CD4-positive, alpha-beta memory T cell (primary cell): Measurements from ENCODE around the gene TUB. TPM values are rescaled to one million over a fixed set of nuclear protein-coding genes. Genes with fewer than 3 reads are reported as not detected.

Experiments used
- CTCF ChIA-PET: fragments of 350-600 bp; sonication (Branson Sonifier 250); formaldehyde crosslinking; loops from one replicate; lab custom pipeline; 2021; ENCODE audit warnings: inconsistent platforms; ENCODE audit not compliant: partially characterized antibody; lab: Charles Lee
- POLR2A ChIA-PET: fragments of 350-600 bp; sonication (Branson Sonifier 250); formaldehyde crosslinking; loops from one replicate; lab custom pipeline; 2021; ENCODE audit not compliant: partially characterized antibody; lab: Charles Lee
- DNase-seq, 5 donors: peaks; one replicate each; pipeline versions ENCODE4 v3.0.0 to v3.0.0-alpha.2; 2020 to 2022; ENCODE audit warnings: mixed read lengths in 1 of 5
- H3K27ac ChIP-seq: one replicate; pipeline ENCODE4 v1.7.0; 2013; ENCODE audit warnings: low read depth, low read length
- H3K27me3 ChIP-seq: 2 replicates; pipeline ENCODE4 v1.7.0; 2013; ENCODE audit warnings: mild to moderate bottlenecking, low read length, moderate library complexity; ENCODE audit not compliant: insufficient read depth
- H3K36me3 ChIP-seq: 2 replicates; pipeline ENCODE4 v1.7.0; 2013; ENCODE audit warnings: mild to moderate bottlenecking, low read length, moderate library complexity; ENCODE audit not compliant: insufficient read depth
- H3K4me1 ChIP-seq: 2 replicates; pipeline ENCODE4 v1.7.0; 2013; ENCODE audit warnings: mild to moderate bottlenecking, low read length, moderate library complexity; ENCODE audit not compliant: insufficient read depth
- H3K4me3 ChIP-seq, 2 donors: one replicate each; pipeline ENCODE4 v1.7.0; 2013; ENCODE audit warnings: low read length in 2 of 2, mild to moderate bottlenecking in 1 of 2
- H3K9me3 ChIP-seq, 2 donors: one replicate each; pipeline ENCODE4 v1.7.0; 2013; ENCODE audit warnings: low read length in 2 of 2, control low read depth in 1 of 2; ENCODE audit not compliant: control insufficient read depth in 1 of 2
- H3K27ac Mint-ChIP-seq, 7 donors: one replicate each; pipeline ENCODE4 v1.8.0; 2020 to 2021; ENCODE audit warnings: mixed read lengths in 7 of 7, mild to moderate bottlenecking in 6 of 7, inconsistent platforms in 3 of 7, moderate library complexity in 3 of 7
- H3K27me3 Mint-ChIP-seq, 2 donors: one replicate each; pipeline ENCODE4 v1.8.0; 2020 to 2021; ENCODE audit warnings: mixed read lengths in 2 of 2
- H3K36me3 Mint-ChIP-seq, 2 donors: one replicate each; pipeline ENCODE4 v1.8.0; 2020 to 2021; ENCODE audit warnings: mixed read lengths in 2 of 2, inconsistent platforms in 1 of 2, mild to moderate bottlenecking in 1 of 2
- H3K4me1 Mint-ChIP-seq, 4 donors: one replicate each; pipeline ENCODE4 v1.8.0; 2020 to 2021; ENCODE audit warnings: mixed read lengths in 4 of 4, mild to moderate bottlenecking in 1 of 4
- H3K4me3 Mint-ChIP-seq, 8 donors: one replicate each; pipeline ENCODE4 v1.8.0; 2020 to 2021; ENCODE audit warnings: mixed read lengths in 8 of 8, mild to moderate bottlenecking in 7 of 8, moderate library complexity in 6 of 8, inconsistent platforms in 3 of 8
- H3K9me3 Mint-ChIP-seq, 8 donors: one replicate each; pipeline ENCODE4 v1.8.0; 2020 to 2021; ENCODE audit warnings: mixed read lengths in 8 of 8, mild to moderate bottlenecking in 5 of 8, inconsistent platforms in 3 of 8, moderate library complexity in 1 of 8
- intact Hi-C: fragments of 100-400 bp; cut with micrococcal nuclease; formaldehyde crosslinking; loops from one replicate; pipeline ENCODE4 v1.15.1; 2023
- polyA plus RNA-seq, 2 donors: library from polyadenylated mRNA; unstranded; fragments of 300-500 nt; fragmentation: Illumina TruSeq; gene quantifications; one replicate each; pipeline ENCODE4 v1.2.3, GENCODE V29; 2021
- total RNA-seq, 2 experiments: library from RNA; stranded (reverse); gene quantifications; one replicate each; pipeline ENCODE4 v1.2.3, GENCODE V29; 2021

Gene TUB
- total and polyA plus RNA-seq, 4 experiments from 2014 or later = 0.15 to 0.36 (median 0.26) TPM; not detected in 1

DNA sequence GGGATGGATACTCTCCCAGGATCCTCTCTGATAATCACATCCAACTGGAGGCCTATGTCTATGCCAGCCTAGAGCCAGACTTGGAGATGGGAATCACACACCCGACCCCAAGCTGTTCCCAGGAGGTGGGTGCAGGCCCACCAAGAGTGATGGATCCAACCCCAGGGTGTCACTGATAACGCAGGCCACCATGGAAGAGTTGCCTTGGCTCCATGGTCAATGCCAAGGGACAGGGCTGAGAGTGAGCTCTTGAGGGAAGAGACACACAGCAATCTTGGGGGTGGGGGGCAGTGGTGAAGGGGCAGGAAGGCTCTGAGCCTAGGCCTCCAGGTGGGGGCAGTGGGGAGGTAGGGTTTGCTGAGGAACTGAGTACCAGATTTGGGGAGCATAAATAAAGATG is 16.9 kb downstream of the TUB start:
- Mint-ChIP-seq H3K36me3 (peaks cover 0 to 2% of the 10 kb centered on the region in 2 donors), H3K9me3 (no peaks in the 10 kb centered on the region), H3K4me1 (no peaks in the 10 kb centered on the region), H3K27ac (no peak overlapping the region), H3K4me3 (no peak overlapping the region), H3K27me3 (no peaks in the 10 kb centered on the region)
- no peak overlapping the region for H3K4me3 ChIP-seq
- no peak for DNase-seq
- H3K27ac ChIP-seq = no peak overlapping the region
- intact Hi-C loops = no loop called here
- no peaks in the 10 kb centered on the region for H3K27me3 ChIP-seq
- no peaks in the 10 kb centered on the region for H3K4me1 ChIP-seq
- H3K36me3 ChIP-seq = no peaks in the 10 kb centered on the region
- H3K9me3 ChIP-seq = no peaks in the 10 kb centered on the region
- ChIA-PET POLR2A (no interaction called here), CTCF (interaction anchor here (1.4 to 11.5 kb wide), 10 partner anchors 9 to 204 kb away, joined by 4 to 230 read pairs (median 18); no protein-coding TSS in a partner anchor)

- intact Hi-C loops = no loop called here
- DNase-seq = no peak
- Histone ChIP-seq H3K4me1 (no peaks in the 10 kb centered on the region), H3K27me3 (no peaks in the 10 kb centered on the region), H3K36me3 (no peaks in the 10 kb centered on the region), H3K9me3 (no peaks in the 10 kb centered on the region), H3K27ac (no peak overlapping the region), H3K4me3 (no peak overlapping the region)
- no peaks in the 10 kb centered on the region for H3K9me3 Mint-ChIP-seq
- POLR2A ChIA-PET = interaction anchor here (1.7 kb wide), 1 partner anchor 111 kb away, joined by 5 read pairs; the partner anchor contains the start of gene EIF3F
- H3K4me3 Mint-ChIP-seq = no peak overlapping the region
- peak overlapping the region in 1 of 7 donors; percentile 81 for H3K27ac Mint-ChIP-seq
- H3K36me3 Mint-ChIP-seq = peaks cover 0 to 2% of the 10 kb centered on the region in 2 donors
- CTCF ChIA-PET = interaction anchor here (1.2 to 11.5 kb wide), 21 partner anchors 9 to 1286 kb away, joined by 3 to 230 read pairs (median 11); partner anchors contain the start of gene RIC3
- no peaks in the 10 kb centered on the region for H3K4me1 Mint-ChIP-seq
- no peaks in the 10 kb centered on the region for H3K27me3 Mint-ChIP-seq
These were observed 17.4 kb downstream of the TUB start for GRCh38 chr11:8098361-8098760.

- intact Hi-C loops = loop anchor here (1.0 kb wide), 3 partner anchors 66 to 207 kb away; no protein-coding TSS in a partner anchor
- Histone ChIP-seq H3K27ac (no peak overlapping the region), H3K36me3 (no peaks in the 10 kb centered on the region), H3K4me3 (no peak overlapping the region), H3K27me3 (no peaks in the 10 kb centered on the region), H3K4me1 (no peaks in the 10 kb centered on the region), H3K9me3 (no peaks in the 10 kb centered on the region)
- Mint-ChIP-seq H3K9me3 (no peaks in the 10 kb centered on the region), H3K27me3 (no peaks in the 10 kb centered on the region), H3K4me3 (no peak overlapping the region), H3K36me3 (peaks cover 0 to 2% of the 10 kb centered on the region in 2 donors), H3K4me1 (no peaks in the 10 kb centered on the region), H3K27ac (no peak overlapping the region)
- POLR2A ChIA-PET = interaction anchor here (0.9 to 1.7 kb wide), 2 partner anchors 92 to 112 kb away, joined by 3 to 5 read pairs; partner anchors contain the start of gene EIF3F
- DNase-seq = no peak
- CTCF ChIA-PET = interaction anchor here (0.7 to 11.5 kb wide), 32 partner anchors 10 to 1286 kb away, joined by 3 to 230 read pairs (median 7); partner anchors contain the start of genes EIF3F and RIC3
These were observed 17.9 kb downstream of the TUB start for GRCh38 chr11:8098879-8099278.

GRCh38 chr11:8099291-8099899 is 18.4 kb downstream of the TUB start:
- CTCF ChIA-PET = interaction anchor here (0.7 to 11.5 kb wide), 38 partner anchors 11 to 1287 kb away, joined by 3 to 230 read pairs (median 6); partner anchors contain the start of genes EIF3F and RIC3
- H3K4me3 Mint-ChIP-seq = no peak overlapping the region
- H3K27ac ChIP-seq = no peak overlapping the region
- H3K27ac Mint-ChIP-seq = peak overlapping the region in 1 of 7 donors; percentile 1
- H3K9me3 Mint-ChIP-seq = no peaks in the 10 kb centered on the region
- H3K36me3 Mint-ChIP-seq = peaks cover 0 to 2% of the 10 kb centered on the region in 2 donors
- intact Hi-C loops = loop anchor here (1.0 kb wide), 3 partner anchors 66 to 207 kb away; no protein-coding TSS in a partner anchor
- no peaks in the 10 kb centered on the region for H3K9me3 ChIP-seq
- DNase-seq = peak; percentile 56 to 68 (median 58)
- no peaks in the 10 kb centered on the region for H3K4me1 ChIP-seq
- POLR2A ChIA-PET = interaction anchor here (0.9 to 1.7 kb wide), 2 partner anchors 93 to 113 kb away, joined by 3 to 5 read pairs; partner anchors contain the start of gene EIF3F
- H3K36me3 ChIP-seq = no peaks in the 10 kb centered on the region
- H3K27me3 ChIP-seq = no peaks in the 10 kb centered on the region
- H3K4me1 Mint-ChIP-seq = no peaks in the 10 kb centered on the region
- no peaks in the 10 kb centered on the region for H3K27me3 Mint-ChIP-seq
- no peak overlapping the region for H3K4me3 ChIP-seq

DNA sequence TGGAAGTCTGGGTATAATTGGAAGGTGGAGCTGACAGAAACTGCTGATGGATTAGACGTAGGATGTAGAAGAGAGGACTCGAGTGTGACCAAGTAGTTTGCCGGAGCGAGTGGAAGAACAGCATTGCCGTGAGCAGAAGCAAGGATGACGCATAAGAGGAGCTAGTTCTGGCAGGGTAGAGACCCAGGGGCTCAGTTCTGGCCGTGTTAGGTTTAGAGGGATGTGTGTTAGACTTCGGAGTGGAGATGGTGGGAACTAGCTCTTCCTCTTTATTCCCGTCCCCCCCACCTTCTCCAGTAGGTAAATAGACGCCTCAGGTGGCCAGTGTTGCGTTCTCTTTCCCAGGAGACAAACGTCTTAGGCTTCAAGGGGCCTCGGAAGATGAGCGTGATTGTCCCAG is 19.1 kb downstream of the TUB start:
- Histone ChIP-seq H3K4me3 (no peak overlapping the region), H3K27me3 (no peaks in the 10 kb centered on the region), H3K27ac (no peak overlapping the region), H3K4me1 (no peaks in the 10 kb centered on the region), H3K36me3 (no peaks in the 10 kb centered on the region), H3K9me3 (no peaks in the 10 kb centered on the region)
- intact Hi-C loops = no loop called here
- no peak for DNase-seq
- Mint-ChIP-seq H3K4me3 (no peak overlapping the region), H3K27me3 (no peaks in the 10 kb centered on the region), H3K9me3 (no peaks in the 10 kb centered on the region), H3K4me1 (no peaks in the 10 kb centered on the region), H3K36me3 (peaks cover 0 to 2% of the 10 kb centered on the region in 2 donors), H3K27ac (peak overlapping the region in 1 of 7 donors; percentile 80)
- POLR2A ChIA-PET = interaction anchor here (1.7 kb wide), 1 partner anchor 113 kb away, joined by 5 read pairs; the partner anchor contains the start of gene EIF3F
- CTCF ChIA-PET = interaction anchor here (0.8 to 11.5 kb wide), 25 partner anchors 10 to 1288 kb away, joined by 3 to 230 read pairs (median 8); partner anchors contain the start of genes EIF3F and RIC3

- Histone ChIP-seq H3K36me3 (no peaks in the 10 kb centered on the region), H3K4me1 (no peaks in the 10 kb centered on the region), H3K27ac (no peak overlapping the region), H3K9me3 (no peaks in the 10 kb centered on the region), H3K27me3 (no peaks in the 10 kb centered on the region), H3K4me3 (no peak overlapping the region)
- ChIA-PET CTCF (interaction anchor here (1.4 to 11.5 kb wide), 13 partner anchors 9 to 207 kb away, joined by 4 to 230 read pairs (median 13); partner anchors contain the start of gene RIC3), POLR2A (no interaction called here)
- H3K4me3 Mint-ChIP-seq = no peak overlapping the region
- intact Hi-C loops = no loop called here
- H3K4me1 Mint-ChIP-seq = no peaks in the 10 kb centered on the region
- H3K36me3 Mint-ChIP-seq = peaks cover 0 to 2% of the 10 kb centered on the region in 2 donors
- no peaks in the 10 kb centered on the region for H3K9me3 Mint-ChIP-seq
- DNase-seq = no peak
- H3K27me3 Mint-ChIP-seq = no peaks in the 10 kb centered on the region
- H3K27ac Mint-ChIP-seq = no peak overlapping the region
These were observed 19.6 kb downstream of the TUB start for GRCh38 chr11:8100605-8101004.

GRCh38 chr11:8101421-8101820 is 20.4 kb downstream of the TUB start:
- CTCF ChIA-PET = interaction anchor here (6.5 to 11.5 kb wide), 3 partner anchors 13 to 94 kb away, joined by 73 to 230 read pairs (median 127); no protein-coding TSS in a partner anchor
- intact Hi-C loops = no loop called here
- H3K9me3 ChIP-seq = no peaks in the 10 kb centered on the region
- Mint-ChIP-seq H3K4me1 (no peaks in the 10 kb centered on the region), H3K27ac (peak overlapping the region in 1 of 7 donors; percentile 3), H3K27me3 (no peaks in the 10 kb centered on the region), H3K36me3 (peaks cover 0 to 2% of the 10 kb centered on the region in 2 donors), H3K4me3 (no peak overlapping the region), H3K9me3 (no peaks in the 10 kb centered on the region)
- no peak overlapping the region for H3K27ac ChIP-seq
- DNase-seq = no peak
- H3K36me3 ChIP-seq = no peaks in the 10 kb centered on the region
- no peaks in the 10 kb centered on the region for H3K27me3 ChIP-seq
- POLR2A ChIA-PET = no interaction called here
- no peak overlapping the region for H3K4me3 ChIP-seq
- H3K4me1 ChIP-seq = no peaks in the 10 kb centered on the region
